ENCODE results near the gene SRMS. TPM values are rescaled to one million over a fixed set of nuclear protein-coding genes. Genes with fewer than 3 reads are reported as not detected.

SRMS gene
- total RNA-seq (not detected), polyA plus RNA-seq (1 to 10 TPM in 1 of 3 donors, under 1 TPM in 1, not detected in 1; 0.19 to 2.4 TPM)

GRCh38 chr20:63547725-63548480 is at the start of gene SRMS:
Gene SRMS, minus strand, starts transcription at chr20:63547749. Its CDS starts 286 bp downstream, at chr20:63547463.
- Histone ChIP-seq H3K9me3 (no peaks in the 10 kb centered on the region), H3K36me3 (no peaks in the 10 kb centered on the region), H3K27me3 (peaks cover 3 to 73% (median 56%) of the 10 kb centered on the region in 3 donors), H3K4me3 (no peak within 1 kb of the TSS), H3K27ac (no peak within 1 kb of the TSS), H3K4me1 (no peaks in the 10 kb centered on the region)
- TF ChIP-seq EP300 (IDR thresholded peaks at IDR 0.05): no peak
- TF ChIP-seq POLR2A (IDR thresholded peaks at IDR 0.05): no peak
- TF ChIP-seq CTCF (IDR thresholded peaks at IDR 0.05): no peak
- TF ChIP-seq POLR2AphosphoS5 (IDR thresholded peaks at IDR 0.05): no peak
- 44 to 59% methylated on average over 35 of the region's 35 CpGs for WGBS, 2 donors
- no peak for DNase-seq
- intact Hi-C loops (cut with DNase I): no loop called here

- intact Hi-C loops (cut with DNase I): no loop called here
- TF ChIP-seq EP300 (IDR thresholded peaks at IDR 0.05) (no peak), POLR2AphosphoS5 (IDR thresholded peaks at IDR 0.05) (no peak), CTCF (IDR thresholded peaks at IDR 0.05) (no peak), POLR2A (IDR thresholded peaks at IDR 0.05) (no peak)
Observed at GRCh38 chr20:63596423-63596822, 48.9 kb upstream of the SRMS start.

GRCh38 chr20:63595416-63596127 is 48.0 kb upstream of the SRMS start:
- peaks cover 0 to 6% (median 0%) of the 10 kb centered on the region in 4 donors for H3K4me1 ChIP-seq
- peaks cover 19 to 85% (median 33%) of the 10 kb centered on the region in 4 donors for H3K36me3 ChIP-seq
- H3K27me3 ChIP-seq: no peaks in the 10 kb centered on the region
- H3K9me3 ChIP-seq: no peaks in the 10 kb centered on the region
- H3K4me3 ChIP-seq: no peak overlapping the region
- DNase-seq: no peak
- no peak for TF ChIP-seq EP300 (IDR thresholded peaks at IDR 0.05)
- TF ChIP-seq POLR2A (IDR thresholded peaks at IDR 0.05): no peak
- no peak for TF ChIP-seq POLR2AphosphoS5 (IDR thresholded peaks at IDR 0.05)
- TF ChIP-seq CTCF (IDR thresholded peaks at IDR 0.05): no peak
- H3K27ac ChIP-seq: no peak overlapping the region
- intact Hi-C loops (cut with DNase I): no loop called here
- WGBS, 2 donors: 94 to 95% methylated on average over 30 of the region's 30 CpGs

More at GRCh38 chr20:63596423-63596822, 48.9 kb upstream of the SRMS start:
- Histone ChIP-seq H3K27me3 (no peaks in the 10 kb centered on the region), H3K36me3 (peaks cover 12 to 85% (median 34%) of the 10 kb centered on the region in 4 donors), H3K4me1 (peaks cover 0 to 6% (median 0%) of the 10 kb centered on the region in 4 donors), H3K4me3 (no peak overlapping the region), H3K27ac (no peak overlapping the region), H3K9me3 (no peaks in the 10 kb centered on the region)
- WGBS, 2 donors: 95% methylated on average over 6 of the region's 6 CpGs
- DNase-seq: no peak

GRCh38 chr20:63594043-63594561 is 46.6 kb upstream of the SRMS start:
- H3K36me3 ChIP-seq: peaks cover 26 to 88% (median 44%) of the 10 kb centered on the region in 4 donors

More at GRCh38 chr20:63594043-63594561, 46.6 kb upstream of the SRMS start:
- 78 to 90% methylated on average over 10 of the region's 10 CpGs for WGBS, 2 donors
- H3K27ac ChIP-seq: no peak overlapping the region
- peaks cover 0 to 6% (median 0%) of the 10 kb centered on the region in 4 donors for H3K4me1 ChIP-seq
- intact Hi-C loops (cut with DNase I): no loop called here
- H3K4me3 ChIP-seq: no peak overlapping the region
- TF ChIP-seq POLR2AphosphoS5 (IDR thresholded peaks at IDR 0.05): no peak
- no peak for TF ChIP-seq POLR2A (IDR thresholded peaks at IDR 0.05)
- TF ChIP-seq EP300 (IDR thresholded peaks at IDR 0.05): no peak
- no peak for TF ChIP-seq CTCF (IDR thresholded peaks at IDR 0.05)
- H3K9me3 ChIP-seq: no peaks in the 10 kb centered on the region
- no peak for DNase-seq
- no peaks in the 10 kb centered on the region for H3K27me3 ChIP-seq
